Fibroblast of lung (primary cell): Measurements from ENCODE around the gene TPST2.

Experiments used
- EZH2 ChIP-seq: IDR thresholded peaks from 2 replicates; pipeline ENCODE4 v1.5.1; 2012; ENCODE audit warnings: low read length, control low read depth, mild to moderate bottlenecking; ENCODE audit errors: missing control alignments
- TF ChIP-seq, protein P1 (sequence below), 2 donors: IDR thresholded peaks in 1 of 2; conservative IDR thresholded peaks in 1 of 2; 1 replicate in 1 of 2; 2 replicates in 1 of 2; pipeline ENCODE4 v1.5.1; 2011 to 2012; ENCODE audit warnings: low read length in 2 of 2, control low read depth in 1 of 2, inconsistent platforms in 1 of 2, low read depth in 1 of 2, mild to moderate bottlenecking in 1 of 2

DNA sequence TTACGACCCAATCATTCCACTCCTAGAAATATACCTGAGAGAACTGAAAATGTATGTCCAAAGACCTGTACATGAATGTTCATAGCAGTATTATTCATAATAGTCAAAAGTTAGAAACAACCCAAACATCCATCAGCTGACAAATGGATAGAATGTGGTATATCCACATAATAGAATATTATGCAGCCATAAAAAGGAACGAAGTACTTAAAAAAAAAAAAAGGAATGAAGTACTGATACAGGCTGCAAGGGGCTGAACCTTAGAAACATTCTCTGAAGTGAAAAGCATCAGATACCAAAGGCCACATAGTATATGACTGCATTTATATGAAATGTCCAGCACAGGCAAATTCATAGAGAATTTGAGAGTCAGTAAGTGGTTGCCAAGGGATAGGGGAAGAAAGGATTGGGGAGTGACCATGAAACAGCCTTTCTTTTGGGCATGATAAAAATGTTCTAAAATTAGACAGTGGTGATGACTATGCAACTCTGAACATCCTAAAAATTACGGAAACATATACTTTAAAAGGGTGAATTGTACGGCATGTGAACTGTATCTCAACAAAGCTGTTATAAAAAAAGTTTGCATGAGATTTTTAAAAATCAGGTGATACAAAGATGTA lies 1.8 kb downstream of the TPST2 start:
- TF ChIP-seq, protein P1, sequence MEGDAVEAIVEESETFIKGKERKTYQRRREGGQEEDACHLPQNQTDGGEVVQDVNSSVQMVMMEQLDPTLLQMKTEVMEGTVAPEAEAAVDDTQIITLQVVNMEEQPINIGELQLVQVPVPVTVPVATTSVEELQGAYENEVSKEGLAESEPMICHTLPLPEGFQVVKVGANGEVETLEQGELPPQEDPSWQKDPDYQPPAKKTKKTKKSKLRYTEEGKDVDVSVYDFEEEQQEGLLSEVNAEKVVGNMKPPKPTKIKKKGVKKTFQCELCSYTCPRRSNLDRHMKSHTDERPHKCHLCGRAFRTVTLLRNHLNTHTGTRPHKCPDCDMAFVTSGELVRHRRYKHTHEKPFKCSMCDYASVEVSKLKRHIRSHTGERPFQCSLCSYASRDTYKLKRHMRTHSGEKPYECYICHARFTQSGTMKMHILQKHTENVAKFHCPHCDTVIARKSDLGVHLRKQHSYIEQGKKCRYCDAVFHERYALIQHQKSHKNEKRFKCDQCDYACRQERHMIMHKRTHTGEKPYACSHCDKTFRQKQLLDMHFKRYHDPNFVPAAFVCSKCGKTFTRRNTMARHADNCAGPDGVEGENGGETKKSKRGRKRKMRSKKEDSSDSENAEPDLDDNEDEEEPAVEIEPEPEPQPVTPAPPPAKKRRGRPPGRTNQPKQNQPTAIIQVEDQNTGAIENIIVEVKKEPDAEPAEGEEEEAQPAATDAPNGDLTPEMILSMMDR (conservative IDR thresholded peaks at IDR 0.05 in 1 of 2, IDR thresholded peaks at IDR 0.05 in 1 of 2; ENCODE audit: low read depth in 1 of 2, low read length in 2 of 2): no peak
- no peak for TF ChIP-seq EZH2
